GM12872 (cell line): Measurements from ENCODE around the gene TIMM44.

Experiments used
- TF ChIP-seq, protein P1 (sequence below): IDR thresholded peaks from 3 replicates; pipeline ENCODE4 v1.5.1; 2011; ENCODE audit warnings: low read depth, mild to moderate bottlenecking, low read length, moderate library complexity; ENCODE audit not compliant: insufficient read depth

The TIMM44 gene

DNA sequence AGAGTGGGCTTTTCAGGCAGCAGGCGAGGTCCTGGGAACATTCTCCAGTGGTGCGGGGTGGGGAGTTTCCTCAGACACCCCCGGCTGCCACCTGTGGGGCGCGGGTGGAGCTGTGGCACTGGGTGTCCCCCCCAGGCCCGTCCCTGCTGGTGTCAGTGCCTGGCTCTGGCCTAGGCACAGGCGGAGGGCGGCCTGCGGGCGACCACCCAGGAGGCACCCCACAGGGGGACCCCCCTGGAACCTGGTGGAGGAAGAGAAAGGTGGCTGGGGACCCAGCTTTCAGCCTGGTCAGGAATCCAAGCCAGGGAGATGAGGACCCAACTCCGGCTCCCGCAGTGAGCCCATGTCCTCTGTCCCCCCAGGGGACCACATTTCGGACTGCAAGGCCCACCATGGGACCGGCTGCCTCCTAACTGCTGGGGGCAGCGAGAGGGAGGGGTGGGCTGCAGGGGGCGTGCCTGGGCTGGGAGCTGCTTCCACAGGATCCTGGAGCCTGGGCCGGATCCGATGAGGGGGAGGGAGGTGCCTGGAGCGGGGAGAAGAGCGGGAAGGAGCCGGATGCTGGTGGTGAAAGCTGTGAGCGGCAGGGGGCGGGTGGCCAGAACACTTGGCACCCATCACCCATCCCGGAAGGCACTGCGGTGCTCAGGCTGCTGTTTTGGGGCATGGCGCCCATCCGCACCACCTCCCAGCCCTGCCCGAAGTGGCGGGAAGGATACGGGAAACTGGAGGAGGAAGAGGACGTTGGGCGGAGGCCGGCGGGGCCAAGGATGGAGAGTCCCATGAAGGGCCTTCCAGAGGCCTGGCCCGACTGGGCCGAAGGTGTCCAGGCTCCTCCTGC, 12.0 kb downstream of the TIMM44 start:
- TF ChIP-seq, protein P1, sequence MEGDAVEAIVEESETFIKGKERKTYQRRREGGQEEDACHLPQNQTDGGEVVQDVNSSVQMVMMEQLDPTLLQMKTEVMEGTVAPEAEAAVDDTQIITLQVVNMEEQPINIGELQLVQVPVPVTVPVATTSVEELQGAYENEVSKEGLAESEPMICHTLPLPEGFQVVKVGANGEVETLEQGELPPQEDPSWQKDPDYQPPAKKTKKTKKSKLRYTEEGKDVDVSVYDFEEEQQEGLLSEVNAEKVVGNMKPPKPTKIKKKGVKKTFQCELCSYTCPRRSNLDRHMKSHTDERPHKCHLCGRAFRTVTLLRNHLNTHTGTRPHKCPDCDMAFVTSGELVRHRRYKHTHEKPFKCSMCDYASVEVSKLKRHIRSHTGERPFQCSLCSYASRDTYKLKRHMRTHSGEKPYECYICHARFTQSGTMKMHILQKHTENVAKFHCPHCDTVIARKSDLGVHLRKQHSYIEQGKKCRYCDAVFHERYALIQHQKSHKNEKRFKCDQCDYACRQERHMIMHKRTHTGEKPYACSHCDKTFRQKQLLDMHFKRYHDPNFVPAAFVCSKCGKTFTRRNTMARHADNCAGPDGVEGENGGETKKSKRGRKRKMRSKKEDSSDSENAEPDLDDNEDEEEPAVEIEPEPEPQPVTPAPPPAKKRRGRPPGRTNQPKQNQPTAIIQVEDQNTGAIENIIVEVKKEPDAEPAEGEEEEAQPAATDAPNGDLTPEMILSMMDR: no peak

DNA sequence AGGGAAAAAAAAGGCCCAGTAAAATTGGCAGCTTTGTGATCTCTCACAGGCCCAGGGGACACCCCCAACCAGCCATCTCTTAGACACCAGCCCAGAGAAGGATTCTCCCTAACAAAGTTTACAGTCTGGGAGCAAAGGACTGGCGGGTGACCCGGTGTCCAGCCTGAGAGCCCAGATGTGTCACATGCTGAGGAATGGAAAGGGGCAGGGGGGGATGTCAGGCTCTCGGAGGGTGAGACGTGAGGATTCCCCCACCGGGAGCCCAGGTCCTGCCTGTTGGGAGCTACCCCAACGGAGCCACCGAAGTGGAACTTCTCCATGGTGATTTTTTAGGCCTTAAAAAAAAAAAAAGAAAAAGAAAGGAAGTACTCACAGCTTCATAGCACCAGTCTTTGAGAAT, 12.7 kb downstream of the TIMM44 start:
- TF ChIP-seq, protein P1: no peak

DNA sequence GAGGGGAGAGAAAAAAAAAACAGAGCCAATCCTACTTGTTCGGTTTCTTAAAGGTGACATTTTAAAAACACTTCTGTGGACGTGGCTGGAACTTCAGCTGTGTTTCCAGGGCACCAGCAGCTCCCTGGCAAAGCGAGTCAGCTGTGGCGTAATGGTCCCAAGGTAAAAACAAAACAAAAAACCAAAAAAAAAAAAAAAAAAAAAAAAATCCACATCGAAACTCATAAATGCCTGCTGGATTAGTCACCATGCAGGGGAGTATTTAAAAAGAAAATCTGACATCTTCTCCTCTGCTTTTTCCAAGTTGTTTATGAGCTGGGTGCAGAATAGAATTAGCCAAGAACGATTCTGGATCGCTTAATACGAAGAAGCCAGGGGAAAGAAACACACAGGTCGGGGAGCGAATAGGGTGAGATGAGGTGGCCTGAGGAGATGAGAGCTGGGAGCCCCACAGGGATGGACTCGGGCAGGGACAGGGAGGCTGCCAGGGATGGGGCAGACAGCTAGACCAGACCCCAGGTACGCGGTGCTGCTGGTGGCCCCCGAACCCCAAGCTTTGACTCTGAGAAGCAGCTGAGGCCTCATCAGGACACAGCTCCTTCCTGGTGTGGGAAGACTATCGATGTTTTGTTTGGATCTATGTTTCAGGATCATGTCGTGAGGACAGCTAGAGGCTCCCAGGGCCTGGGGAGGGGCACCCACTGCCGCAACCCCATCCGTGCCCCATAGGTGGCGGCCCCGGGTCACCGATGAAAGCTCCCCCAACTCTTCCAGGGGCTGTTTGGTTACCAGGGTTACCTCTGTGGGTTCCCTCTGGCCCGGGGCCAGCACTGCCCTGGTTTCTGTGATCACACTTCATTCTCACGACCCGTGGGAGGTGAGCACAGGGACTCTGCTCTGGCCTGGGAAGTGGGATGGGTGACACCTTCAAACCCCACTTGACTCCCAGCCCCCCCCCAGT, 14.4 kb downstream of the TIMM44 start:
- TF ChIP-seq, protein P1: peak; percentile 65

DNA sequence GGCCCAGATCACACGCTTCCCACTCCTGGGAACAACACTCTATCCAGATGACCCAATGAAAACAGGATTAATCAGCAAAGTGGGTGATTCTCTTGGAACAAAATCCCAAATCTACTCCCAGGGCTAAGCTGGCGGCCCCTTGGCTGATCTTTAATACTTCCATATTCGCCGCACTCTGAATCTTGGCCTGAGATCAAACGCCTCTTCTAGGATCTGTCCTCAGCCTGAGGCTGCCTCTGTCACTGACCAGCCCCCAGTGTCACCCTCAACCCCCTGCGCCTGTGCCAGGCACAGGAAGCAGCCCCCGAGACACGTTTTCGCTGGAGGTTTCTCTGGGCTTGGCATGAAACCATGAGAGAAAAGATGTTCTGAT, 15.1 kb downstream of the TIMM44 start:
- TF ChIP-seq, protein P1: no peak

DNA sequence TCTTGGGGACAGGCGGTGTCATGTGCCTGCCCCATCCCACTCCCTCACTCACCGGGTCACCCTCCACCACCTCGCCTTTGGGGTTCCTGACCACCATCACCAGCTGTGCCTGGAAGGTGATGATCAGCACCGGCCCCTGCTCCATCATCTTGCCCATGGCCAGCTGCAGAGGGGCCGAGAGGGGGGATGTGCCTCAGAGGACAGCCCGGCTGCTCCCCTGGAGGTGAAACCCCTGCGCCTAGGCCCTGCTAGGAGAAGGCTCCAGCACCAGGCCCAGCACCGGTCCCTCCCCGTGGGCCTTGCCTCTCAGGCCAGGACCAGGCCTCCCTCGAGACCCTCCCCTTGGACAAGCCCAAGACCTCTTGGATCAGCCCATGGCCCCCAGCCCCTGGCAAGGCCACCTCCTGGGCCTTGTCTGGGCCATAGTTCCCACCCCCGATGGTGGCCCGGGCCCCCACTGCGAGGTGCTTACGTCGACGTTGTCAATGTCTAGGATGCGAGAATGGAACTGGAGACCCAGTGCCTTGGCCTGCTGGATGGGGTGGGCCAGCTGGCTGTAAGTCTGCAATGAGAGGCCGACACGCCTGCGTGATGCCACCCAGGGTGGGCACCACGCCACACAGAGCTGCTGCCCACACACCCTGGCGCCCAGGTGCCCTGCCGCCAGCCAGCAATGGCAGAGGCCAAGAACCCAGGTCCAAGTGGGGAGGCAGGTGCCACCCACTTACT, 15.7 kb downstream of the TIMM44 start:
- TF ChIP-seq, protein P1: no peak

DNA sequence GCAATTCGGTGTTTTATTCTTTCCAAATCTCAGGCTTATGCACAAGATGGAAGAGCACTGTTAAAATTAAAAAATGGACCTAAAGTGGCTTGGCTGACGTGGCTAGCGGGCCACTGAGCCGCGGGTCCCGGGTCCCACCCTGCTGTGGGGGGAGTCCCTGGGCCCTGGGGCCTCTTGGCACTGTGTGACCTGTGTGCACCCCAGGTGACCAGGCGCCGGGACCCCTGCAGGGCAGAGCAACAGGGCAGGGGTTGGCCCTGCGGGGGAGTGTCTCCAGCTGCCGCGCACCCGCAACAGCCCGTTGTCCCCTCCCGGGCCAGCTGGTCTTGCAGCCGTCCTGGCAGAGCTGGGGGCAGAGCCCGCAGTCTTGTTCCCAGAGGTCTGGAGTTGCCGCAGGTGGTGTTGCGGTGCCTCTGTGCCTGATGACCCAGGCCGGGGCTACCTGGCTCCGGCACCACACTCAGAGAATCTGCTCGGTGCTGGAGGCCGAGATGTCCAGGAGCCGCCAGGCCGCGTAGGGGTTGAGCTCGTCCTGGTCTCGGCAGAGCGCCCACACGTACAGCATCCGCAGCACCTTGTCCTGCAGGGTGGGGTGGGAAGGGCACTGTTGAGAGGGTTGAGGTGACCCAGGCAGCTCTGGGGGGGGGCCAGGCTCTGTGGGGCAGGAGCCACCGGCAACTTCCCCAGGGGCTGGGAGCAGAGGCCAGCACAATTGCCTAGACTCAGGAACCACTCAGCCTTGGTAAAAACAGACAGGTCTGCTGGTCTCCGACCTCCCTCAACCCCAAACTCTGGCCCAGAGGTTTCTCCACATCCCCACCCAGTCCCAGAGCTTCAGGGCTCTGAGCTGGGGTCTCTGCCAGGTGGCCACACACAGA, 16.5 kb downstream of the TIMM44 start:
- TF ChIP-seq, protein P1: no peak
